Panc1 (cell line): ENCODE measurements around the gene ACLY. TPM values are rescaled to one million over a fixed set of nuclear protein-coding genes. Genes with fewer than 3 reads are reported as not detected.

Experiments used
- ATAC-seq: fragments of 200-7000 bp; cut with Tn5 transposase; 2 replicates; pipeline ENCODE4 v1.9.1; 2020; ENCODE audit warnings: mild to moderate bottlenecking, moderate library complexity
- BruUV-seq: library from RNA; stranded (reverse); fragments of 400-500 nt; replicated peaks from 2 replicates; lab custom pipeline; 2021; lab: Mats Ljungman, UMichigan
- CTCF ChIA-PET: fragments of 300-600 bp; sonication (Branson Sonifier 250); formaldehyde crosslinking; loops from one replicate; lab custom pipeline; 2022; ENCODE audit warnings: antibody characterized with exemption; lab: Charles Lee
- POLR2A ChIA-PET: fragments of 300-600 bp; sonication (Branson Sonifier 250); formaldehyde crosslinking; loops from one replicate; lab custom pipeline; 2022; ENCODE audit warnings: antibody characterized with exemption; lab: Charles Lee
- DNase-seq: peaks from one replicate; pipeline ENCODE4 v3.0.0-alpha.2; 2010; ENCODE audit warnings: low read depth, low spot score
- H3K27ac ChIP-seq: 2 replicates; pipeline ENCODE4 v1.5.1; 2011; ENCODE audit warnings: mild to moderate bottlenecking, low read length, inconsistent platforms
- H3K27me3 ChIP-seq: fragments of 200-500 bp; sonication (Bioruptor generic); 2 replicates; pipeline ENCODE4 v1.6.0; 2014; ENCODE audit warnings: low read length, inconsistent platforms; ENCODE audit not compliant: control insufficient read depth, insufficient read depth
- H3K36me3 ChIP-seq: fragments of 200-500 bp; sonication (Bioruptor generic); 2 replicates; pipeline ENCODE4 v1.5.1; 2014; ENCODE audit warnings: inconsistent platforms, mild to moderate bottlenecking, low read length, moderate library complexity; ENCODE audit not compliant: control insufficient read depth, insufficient read depth
- H3K4me1 ChIP-seq: 2 replicates; pipeline ENCODE4 v1.5.1; 2011; ENCODE audit warnings: inconsistent platforms, mild to moderate bottlenecking, low read length, moderate library complexity; ENCODE audit not compliant: control insufficient read depth, insufficient read depth
- H3K4me3 ChIP-seq, 2 experiments: 2 replicates each; pipeline ENCODE4 v1.5.1; 2011 to 2012; ENCODE audit warnings: low read depth in 2 of 2, low read length in 2 of 2, mild to moderate bottlenecking in 2 of 2, inconsistent platforms in 1 of 2, moderate library complexity in 1 of 2
- H3K9me3 ChIP-seq: fragments of 200-500 bp; sonication (Bioruptor generic); 2 replicates; pipeline ENCODE4 v1.5.1; 2014; ENCODE audit warnings: low read depth, mild to moderate bottlenecking, inconsistent platforms, low read length, moderate library complexity; ENCODE audit not compliant: control insufficient read depth, insufficient read depth
- POLR2AphosphoS5 ChIP-seq: IDR thresholded peaks from 2 replicates; pipeline ENCODE4 v1.6.1; 2012; ENCODE audit warnings: mild to moderate bottlenecking, low read depth, low read length, moderate library complexity
- SIN3A ChIP-seq: IDR thresholded peaks from 2 replicates; pipeline ENCODE4 v1.6.1; 2012; ENCODE audit warnings: low read depth, mild to moderate bottlenecking, low read length, moderate library complexity, borderline replicate concordance; ENCODE audit not compliant: insufficient read depth
- TCF7L2 ChIP-seq: IDR thresholded peaks from 2 replicates; pipeline ENCODE4 v1.6.1; 2011; ENCODE audit warnings: mild to moderate bottlenecking, low read depth, low read length, inconsistent platforms
- in situ Hi-C: cut with HindIII; loops from 2 replicates; pipeline ENCODE4 v1.10.0; 2016; ENCODE audit warnings: low sequenced_read_pairs, low pct_unique_long_range_greater_than_20kb
- intact Hi-C: fragments of 100-400 bp; cut with micrococcal nuclease; formaldehyde crosslinking; loops from one replicate; pipeline ENCODE4 v1.10.0; 2022; ENCODE audit not compliant: unreplicated experiment
- total RNA-seq: library from RNA; stranded (reverse); gene quantifications from one replicate; pipeline ENCODE4 v1.2.1, GENCODE V29; 2021; ENCODE audit not compliant: unreplicated experiment
- TF ChIP-seq, protein P1 (sequence below): fragments of 450-650 bp; IDR thresholded peaks from 2 replicates; pipeline ENCODE4 v1.5.1; 2017; ENCODE audit warnings: mild to moderate bottlenecking
- TF ChIP-seq, protein P2 (sequence below), 2 experiments: IDR thresholded peaks; 2 replicates each; pipeline ENCODE4 v1.6.1; 2011 to 2012; ENCODE audit warnings: low read depth in 2 of 2, control low read depth in 1 of 2, low read length in 1 of 2, mild to moderate bottlenecking in 1 of 2, moderate library complexity in 1 of 2; ENCODE audit not compliant: insufficient read depth in 1 of 2

The ACLY gene
- total RNA-seq, 1 experiment from 2014 or later, result 225 TPM

GRCh38 chr17:41849251-41849990 is 69.3 kb downstream of the ACLY start:
- Histone ChIP-seq H3K4me3 (no peak overlapping the region), H3K27ac (no peak overlapping the region), H3K27me3 (no peaks in the 10 kb centered on the region), H3K9me3 (no peaks in the 10 kb centered on the region), H3K4me1 (no peaks in the 10 kb centered on the region), H3K36me3 (no peaks in the 10 kb centered on the region)
- DNase-seq (no peak), ATAC-seq (no peak)
- BruUV-seq, result TSS peak; percentile 28
- ChIA-PET CTCF (interaction anchor here (0.5 kb wide), 1 partner anchor 147 kb away, joined by 9 read pairs; no protein-coding TSS in a partner anchor), POLR2A (no interaction called here)
- intact Hi-C loops (no loop called here), in situ Hi-C loops (no loop called here)
- TF ChIP-seq TCF7L2, result no peak
- TF ChIP-seq POLR2AphosphoS5, result no peak
- TF ChIP-seq, protein P1, sequence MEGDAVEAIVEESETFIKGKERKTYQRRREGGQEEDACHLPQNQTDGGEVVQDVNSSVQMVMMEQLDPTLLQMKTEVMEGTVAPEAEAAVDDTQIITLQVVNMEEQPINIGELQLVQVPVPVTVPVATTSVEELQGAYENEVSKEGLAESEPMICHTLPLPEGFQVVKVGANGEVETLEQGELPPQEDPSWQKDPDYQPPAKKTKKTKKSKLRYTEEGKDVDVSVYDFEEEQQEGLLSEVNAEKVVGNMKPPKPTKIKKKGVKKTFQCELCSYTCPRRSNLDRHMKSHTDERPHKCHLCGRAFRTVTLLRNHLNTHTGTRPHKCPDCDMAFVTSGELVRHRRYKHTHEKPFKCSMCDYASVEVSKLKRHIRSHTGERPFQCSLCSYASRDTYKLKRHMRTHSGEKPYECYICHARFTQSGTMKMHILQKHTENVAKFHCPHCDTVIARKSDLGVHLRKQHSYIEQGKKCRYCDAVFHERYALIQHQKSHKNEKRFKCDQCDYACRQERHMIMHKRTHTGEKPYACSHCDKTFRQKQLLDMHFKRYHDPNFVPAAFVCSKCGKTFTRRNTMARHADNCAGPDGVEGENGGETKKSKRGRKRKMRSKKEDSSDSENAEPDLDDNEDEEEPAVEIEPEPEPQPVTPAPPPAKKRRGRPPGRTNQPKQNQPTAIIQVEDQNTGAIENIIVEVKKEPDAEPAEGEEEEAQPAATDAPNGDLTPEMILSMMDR, result no peak
- no peak for TF ChIP-seq SIN3A
- TF ChIP-seq, protein P2, sequence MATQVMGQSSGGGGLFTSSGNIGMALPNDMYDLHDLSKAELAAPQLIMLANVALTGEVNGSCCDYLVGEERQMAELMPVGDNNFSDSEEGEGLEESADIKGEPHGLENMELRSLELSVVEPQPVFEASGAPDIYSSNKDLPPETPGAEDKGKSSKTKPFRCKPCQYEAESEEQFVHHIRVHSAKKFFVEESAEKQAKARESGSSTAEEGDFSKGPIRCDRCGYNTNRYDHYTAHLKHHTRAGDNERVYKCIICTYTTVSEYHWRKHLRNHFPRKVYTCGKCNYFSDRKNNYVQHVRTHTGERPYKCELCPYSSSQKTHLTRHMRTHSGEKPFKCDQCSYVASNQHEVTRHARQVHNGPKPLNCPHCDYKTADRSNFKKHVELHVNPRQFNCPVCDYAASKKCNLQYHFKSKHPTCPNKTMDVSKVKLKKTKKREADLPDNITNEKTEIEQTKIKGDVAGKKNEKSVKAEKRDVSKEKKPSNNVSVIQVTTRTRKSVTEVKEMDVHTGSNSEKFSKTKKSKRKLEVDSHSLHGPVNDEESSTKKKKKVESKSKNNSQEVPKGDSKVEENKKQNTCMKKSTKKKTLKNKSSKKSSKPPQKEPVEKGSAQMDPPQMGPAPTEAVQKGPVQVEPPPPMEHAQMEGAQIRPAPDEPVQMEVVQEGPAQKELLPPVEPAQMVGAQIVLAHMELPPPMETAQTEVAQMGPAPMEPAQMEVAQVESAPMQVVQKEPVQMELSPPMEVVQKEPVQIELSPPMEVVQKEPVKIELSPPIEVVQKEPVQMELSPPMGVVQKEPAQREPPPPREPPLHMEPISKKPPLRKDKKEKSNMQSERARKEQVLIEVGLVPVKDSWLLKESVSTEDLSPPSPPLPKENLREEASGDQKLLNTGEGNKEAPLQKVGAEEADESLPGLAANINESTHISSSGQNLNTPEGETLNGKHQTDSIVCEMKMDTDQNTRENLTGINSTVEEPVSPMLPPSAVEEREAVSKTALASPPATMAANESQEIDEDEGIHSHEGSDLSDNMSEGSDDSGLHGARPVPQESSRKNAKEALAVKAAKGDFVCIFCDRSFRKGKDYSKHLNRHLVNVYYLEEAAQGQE (IDR thresholded peaks at IDR 0.05; ENCODE audit: insufficient read depth in 1 of 2, low read depth in 2 of 2, low read length in 1 of 2), result no peak

GRCh38 chr17:41848788-41849187 is 70.0 kb downstream of the ACLY start:
- BruUV-seq, result no TSS peak
- Histone ChIP-seq H3K4me1 (no peaks in the 10 kb centered on the region), H3K9me3 (no peaks in the 10 kb centered on the region), H3K27ac (no peak overlapping the region), H3K36me3 (no peaks in the 10 kb centered on the region), H3K4me3 (no peak overlapping the region), H3K27me3 (no peaks in the 10 kb centered on the region)
- POLR2A ChIA-PET, result interaction anchor here (0.5 kb wide), 1 partner anchor 84 kb away, joined by 5 read pairs; no protein-coding TSS in a partner anchor
- ATAC-seq (no peak), DNase-seq (no peak)
- in situ Hi-C loops, result no loop called here
- CTCF ChIA-PET, result interaction anchor here (0.5 kb wide), 1 partner anchor 147 kb away, joined by 9 read pairs; no protein-coding TSS in a partner anchor
- intact Hi-C loops, result no loop called here
- TF ChIP-seq TCF7L2, result no peak
- no peak for TF ChIP-seq POLR2AphosphoS5
- TF ChIP-seq, protein P2 (IDR thresholded peaks at IDR 0.05; ENCODE audit: insufficient read depth in 1 of 2, low read depth in 2 of 2, low read length in 1 of 2), result no peak
- TF ChIP-seq SIN3A, result no peak
- TF ChIP-seq, protein P1, result no peak
